HG02678 (cell line): ENCODE data around the gene IL3.
A peak's percentile ranks its signal among the peaks of the same experiment; 100 is the strongest.

ENCODE experiments used
- ATAC-seq: cut with Tn5 transposase; IDR thresholded peaks from one replicate; pipeline ENCODE4 v1.9.1; 2021; ENCODE audit warnings: mild to moderate bottlenecking, moderate library complexity; ENCODE audit not compliant: unreplicated experiment

Gene IL3

GRCh38 chr5:132025403-132025971 lies 35.0 kb upstream of the IL3 start:
- ATAC-seq = no peak

DNA sequence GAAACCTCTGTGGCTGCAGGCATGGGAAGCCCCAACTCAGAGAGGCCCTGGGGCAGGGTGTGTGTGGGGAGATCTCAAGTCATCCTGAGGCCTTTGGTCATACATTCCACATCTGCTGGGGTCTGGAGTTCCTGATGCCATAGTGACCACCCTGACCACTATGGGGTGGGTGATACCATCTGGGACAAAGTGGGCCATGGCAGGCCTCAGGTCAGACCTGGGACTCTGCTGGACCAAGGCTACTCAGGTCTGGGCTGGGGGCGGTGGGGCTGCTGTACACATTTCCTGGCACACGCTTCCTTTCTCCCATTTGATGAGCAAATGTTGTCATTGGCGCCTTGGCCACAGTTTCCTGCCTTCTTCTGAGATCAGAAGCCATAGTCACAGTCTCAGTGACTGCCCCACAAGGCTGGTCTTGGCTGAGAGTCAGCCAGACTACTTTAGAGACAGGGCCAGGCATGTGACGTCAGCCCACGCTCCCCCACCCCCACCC lies 33.9 kb upstream of the IL3 start:
- ATAC-seq = no peak

DNA sequence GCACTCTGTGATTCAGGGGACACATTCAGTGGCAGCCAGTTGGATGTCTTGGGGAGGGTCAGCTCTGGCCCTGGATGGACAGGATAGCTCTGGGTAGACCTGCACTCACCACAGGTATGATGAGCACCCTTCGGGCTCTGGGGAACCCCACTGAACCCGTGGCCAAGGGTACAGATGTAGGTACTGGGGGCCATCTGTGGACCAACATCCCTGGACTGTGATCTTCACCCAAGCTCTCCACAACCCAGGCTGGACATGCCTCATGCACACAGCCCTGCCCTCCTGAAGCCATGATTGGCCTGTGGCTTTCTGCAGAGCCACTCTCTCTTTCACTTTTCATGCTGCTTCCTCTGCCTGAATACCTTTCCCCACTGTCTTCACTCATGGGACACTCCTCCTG lies 33.4 kb upstream of the IL3 start:
- ATAC-seq = peak; percentile 41

- ATAC-seq = no peak
Measured at GRCh38 chr5:132029609-132030330, 30.7 kb upstream of the IL3 start.

DNA sequence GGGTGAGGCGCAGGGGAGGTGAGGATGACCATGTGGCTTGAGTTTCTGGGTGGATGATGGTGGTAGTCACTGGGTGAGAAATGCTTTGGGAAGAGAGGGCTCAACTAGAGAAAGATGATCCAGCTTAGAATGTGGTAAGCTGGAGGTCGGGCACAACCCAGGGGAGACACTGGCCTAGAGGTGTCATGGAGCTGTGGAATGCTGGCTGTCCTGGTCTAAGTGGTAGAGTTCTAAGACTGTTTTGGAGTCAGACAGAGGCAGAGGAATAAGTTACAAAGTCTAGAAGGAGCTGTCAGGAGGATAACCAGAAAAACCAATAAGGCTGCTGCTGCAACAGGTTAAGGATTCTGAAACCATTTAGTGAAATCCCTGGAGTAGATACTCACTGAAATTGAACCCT lies 29.8 kb upstream of the IL3 start:
- no peak for ATAC-seq

DNA sequence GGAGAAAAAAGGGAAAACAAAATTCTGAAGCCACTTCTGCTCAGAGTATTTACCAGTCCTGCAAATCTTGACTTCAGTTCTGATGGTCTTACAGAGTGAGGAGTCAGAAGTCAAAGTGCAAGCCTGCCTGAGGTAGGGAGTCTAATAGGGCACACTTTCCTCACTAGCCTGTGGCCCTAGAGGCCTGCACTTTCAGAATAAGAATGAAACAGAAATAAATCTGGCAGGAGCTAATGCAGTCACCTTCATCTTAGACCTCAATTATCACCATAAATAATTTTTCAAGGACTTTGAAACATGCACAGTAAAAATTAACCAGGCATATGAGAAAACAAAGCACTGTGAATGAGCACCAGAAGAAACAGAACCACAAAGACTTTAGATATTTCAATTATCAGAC lies 28.3 kb upstream of the IL3 start:
- ATAC-seq = no peak

GRCh38 chr5:132033122-132033521 lies 27.3 kb upstream of the IL3 start:
- ATAC-seq = no peak

DNA sequence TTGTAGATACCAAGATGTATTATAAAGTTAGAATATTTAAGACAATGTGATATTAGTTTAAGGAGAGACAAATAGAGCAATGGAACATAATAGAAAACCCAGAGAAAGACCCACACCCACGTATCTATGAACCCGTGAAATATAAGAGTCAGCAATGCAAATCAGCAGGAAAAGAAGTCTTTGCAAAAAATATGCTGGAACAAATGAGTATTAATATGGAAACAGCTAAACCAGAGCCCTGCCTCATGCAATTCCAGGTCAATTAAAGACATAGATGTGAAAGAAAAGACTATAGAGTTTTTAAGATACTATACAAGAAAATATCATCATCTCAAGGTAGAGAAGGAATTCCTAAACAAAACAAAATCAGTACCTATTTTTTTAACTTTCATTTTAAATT lies 23.1 kb upstream of the IL3 start:
- no peak for ATAC-seq

DNA sequence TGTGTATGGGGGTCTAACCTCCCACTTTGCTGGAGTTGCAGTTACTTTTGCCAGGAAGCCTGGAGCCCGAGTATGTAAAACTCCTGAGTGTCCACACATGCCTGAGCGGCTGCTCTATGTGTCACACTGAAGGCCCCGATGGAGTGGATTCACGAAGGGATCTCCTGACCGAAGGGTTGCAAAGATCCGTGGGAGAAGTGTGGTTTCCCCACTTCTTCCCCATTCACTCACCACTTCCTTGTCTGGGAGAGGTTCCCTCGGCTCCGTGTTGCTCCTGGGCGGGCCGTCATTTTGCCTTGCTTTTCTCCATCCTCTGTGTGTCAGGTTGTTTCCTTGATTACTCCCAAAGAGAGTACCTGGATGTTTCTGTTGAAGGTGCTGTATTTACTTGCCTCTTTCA lies 16.2 kb upstream of the IL3 start:
- ATAC-seq = no peak

- no peak for ATAC-seq
Measured at GRCh38 chr5:132046880-132047299, 13.6 kb upstream of the IL3 start.

DNA sequence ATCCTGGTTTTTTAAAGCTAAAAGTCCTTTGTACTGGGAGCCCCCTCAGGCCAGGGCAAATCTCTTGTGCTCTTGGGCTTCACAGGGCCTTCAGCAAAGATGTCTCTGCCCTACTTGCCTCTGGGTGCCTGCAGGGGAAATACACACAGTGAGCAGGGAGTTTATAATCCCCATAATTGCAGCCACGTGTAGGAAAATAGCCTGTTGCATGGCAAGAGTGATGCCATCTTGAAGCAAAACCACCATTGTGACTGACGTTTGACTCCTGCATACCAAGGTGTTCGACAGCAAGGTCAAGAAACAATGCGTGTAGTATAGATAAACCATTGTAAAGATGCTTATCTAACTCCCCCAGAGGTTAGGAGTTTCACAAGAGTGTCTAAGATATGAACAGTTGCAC lies 11.4 kb upstream of the IL3 start:
- no peak for ATAC-seq

DNA sequence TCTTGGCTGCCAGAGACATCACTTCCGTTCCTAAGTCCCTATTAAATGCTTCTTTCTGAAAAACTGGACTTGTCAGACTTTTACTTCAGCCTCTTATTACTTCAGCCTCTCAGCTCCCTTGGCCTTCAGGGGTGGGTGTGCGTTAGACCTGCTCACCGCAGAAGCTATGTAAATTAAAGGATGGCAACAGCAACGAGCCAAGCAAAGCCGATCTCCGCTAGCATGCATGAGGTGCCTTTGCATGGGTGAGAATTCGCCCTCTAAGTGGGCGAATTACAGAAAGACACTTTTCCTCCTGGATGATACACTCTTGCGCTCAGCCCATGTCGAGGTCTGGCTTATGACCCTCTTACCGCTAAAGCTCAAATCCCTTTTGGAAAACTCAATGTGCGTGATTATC lies 10.9 kb upstream of the IL3 start:
- no peak for ATAC-seq

GRCh38 chr5:132050136-132050535 lies 10.3 kb upstream of the IL3 start:
- no peak for ATAC-seq

DNA sequence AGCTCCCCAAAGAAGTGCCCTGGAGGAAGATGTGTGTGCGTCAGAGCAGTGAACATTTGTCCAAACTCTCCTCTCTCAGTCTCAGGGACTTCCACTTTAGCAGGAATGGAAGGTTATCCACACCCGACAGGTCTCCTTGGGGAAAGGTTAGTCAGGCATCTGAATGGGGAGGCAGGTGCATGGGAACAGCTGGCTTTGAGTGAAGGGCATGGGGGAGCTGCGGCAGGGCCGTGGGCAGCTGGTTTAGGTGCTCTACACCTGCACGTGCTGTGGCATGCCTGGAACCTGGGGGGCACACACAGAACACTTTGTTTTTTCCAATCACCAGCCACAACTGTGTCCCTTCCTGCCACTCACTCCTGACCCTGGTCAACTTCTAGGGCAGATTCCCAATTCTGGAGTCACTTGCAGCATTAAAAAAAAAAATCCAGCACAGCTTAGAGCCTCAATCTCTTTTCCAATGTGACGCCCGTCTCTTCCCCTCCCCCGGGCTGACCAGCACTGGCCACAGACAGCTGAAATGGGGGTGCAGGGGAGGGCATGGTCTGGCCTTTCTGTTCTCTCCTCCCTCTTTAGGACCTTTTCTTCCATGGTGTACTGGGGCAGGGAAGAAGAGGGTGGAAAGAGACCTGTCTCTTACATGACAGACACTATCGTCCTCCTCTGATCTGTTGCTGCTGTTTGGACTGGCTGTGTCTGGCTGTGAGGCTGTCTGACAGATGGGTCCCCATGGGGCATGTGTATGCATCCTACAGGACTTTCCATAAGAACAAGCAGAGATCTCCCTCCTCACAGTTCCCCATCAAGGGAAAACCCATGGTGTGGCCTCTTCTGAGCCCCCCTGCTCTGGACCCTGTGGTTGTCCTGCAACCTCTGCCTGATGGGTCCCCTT lies 9.5 kb upstream of the IL3 start:
- ATAC-seq = no peak

DNA sequence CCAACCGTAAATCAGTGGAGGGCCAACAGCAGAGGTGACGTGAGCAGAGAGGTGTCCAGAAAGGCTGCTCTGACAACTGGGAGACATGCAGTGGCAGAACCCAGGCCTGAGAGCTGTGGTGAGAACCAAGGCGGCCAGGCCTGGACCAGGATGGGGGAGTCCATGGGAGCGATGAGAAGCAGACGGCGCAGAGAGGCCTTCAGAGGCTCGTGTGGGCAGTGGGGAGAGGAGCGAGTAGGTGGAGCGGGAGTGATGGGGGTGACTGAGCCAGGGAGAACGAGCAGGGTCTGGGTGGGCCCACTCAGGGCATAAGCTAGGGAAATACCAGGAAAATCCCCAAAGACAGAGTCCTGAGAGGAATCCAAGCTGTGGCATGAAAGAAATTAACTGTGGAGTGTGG lies 7.9 kb upstream of the IL3 start:
- ATAC-seq = no peak

DNA sequence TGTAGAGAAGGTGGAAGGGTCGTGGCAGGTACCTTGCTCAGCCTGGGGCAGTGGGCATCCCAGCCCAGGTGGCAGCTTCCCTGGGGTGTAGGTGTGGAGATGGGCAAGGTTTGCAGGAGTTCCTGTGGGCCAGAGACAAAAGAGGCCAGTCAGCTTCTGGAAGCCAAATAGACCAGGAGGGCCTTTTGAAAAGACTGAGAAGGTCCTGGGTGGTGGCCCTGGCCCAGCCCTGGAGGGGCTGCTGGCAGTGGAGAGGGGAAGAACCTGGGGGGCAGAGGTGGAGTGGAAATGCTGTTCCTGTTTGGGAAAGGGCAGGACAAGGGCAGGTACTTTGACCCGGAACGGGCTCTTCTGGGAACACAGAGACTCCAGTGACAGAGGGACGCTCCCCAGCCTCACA lies 7.0 kb upstream of the IL3 start:
- no peak for ATAC-seq

DNA sequence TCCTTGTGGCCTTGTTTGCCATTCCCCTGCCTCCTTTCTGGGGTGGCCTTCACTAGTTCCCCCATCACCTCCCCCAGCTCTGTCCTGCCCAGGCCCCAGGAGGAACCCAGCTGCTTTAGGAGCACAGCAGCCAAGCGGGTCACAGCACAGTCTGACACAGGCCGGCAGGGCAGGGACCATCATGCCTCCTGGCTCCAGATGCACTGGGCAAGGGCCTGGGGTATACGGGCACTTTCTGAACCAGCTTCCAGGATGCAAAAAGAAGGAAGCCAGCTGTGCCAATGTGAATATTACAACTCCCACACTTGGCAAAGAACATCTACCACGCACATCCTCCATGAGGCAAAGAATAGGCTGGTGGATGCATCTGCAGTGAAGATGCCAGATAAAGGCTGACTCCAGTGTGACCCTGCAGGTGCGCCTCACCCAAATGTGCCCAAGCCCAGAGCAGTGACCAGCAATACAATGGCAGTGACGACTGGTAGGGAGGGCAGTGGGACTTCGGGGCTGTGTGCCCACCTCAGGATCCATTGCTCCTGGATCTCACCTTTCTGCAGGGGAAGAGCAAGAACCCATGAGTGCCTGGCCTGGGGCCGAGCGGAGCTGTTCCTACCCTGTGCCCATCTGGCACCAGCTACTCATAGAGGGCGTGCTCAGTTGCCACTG lies 6.3 kb upstream of the IL3 start:
- no peak for ATAC-seq

GRCh38 chr5:132054697-132055440 lies 5.6 kb upstream of the IL3 start:
- no peak for ATAC-seq

GRCh38 chr5:132055441-132055807 lies 5.0 kb upstream of the IL3 start:
- ATAC-seq = no peak

DNA sequence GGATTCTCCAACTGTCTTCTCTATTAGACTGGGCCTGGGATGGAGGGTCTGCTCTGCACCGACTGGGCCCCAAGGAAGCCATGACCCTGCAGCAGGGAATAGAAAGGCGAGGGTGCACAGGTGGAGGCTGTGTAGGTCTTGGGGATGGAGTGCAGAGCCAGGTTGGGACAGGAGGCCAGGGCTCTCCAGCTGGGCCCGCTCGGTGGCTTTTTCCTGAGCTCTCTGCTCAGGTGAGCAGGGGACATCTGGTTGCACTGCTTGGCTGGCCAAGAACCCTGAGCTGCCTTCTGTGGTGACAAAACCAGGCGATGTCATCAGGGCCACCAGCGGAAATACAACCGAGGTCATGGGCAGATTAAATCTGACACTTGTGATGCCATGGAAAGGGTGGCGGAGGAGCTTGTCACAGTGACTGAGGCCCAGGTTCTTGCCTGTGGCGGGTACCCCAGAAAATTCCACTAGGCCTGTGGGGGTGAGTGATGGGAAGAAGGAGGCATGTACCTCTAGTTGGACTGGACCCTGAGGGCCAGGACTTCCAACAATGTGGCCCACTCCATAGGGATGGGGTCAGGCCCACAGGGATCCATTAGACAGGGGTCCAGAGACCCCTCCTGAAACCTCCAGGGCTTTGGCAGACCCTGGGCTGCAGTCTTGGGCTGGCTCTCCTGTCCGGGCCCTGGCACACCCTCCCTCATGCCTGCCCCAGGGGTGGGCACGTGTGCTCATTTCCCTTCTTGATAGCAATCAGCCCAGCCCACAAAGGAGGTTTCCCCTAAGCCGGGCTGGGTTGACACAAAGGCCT lies 4.4 kb upstream of the IL3 start:
- no peak for ATAC-seq
